Measurements from ENCODE around the gene PDHA1. TPM values are rescaled to one million over a fixed set of nuclear protein-coding genes. Genes with fewer than 3 reads are reported as not detected.

Gene PDHA1
- total RNA-seq, 1 donor from 2014 or later, result 75.3 TPM

DNA sequence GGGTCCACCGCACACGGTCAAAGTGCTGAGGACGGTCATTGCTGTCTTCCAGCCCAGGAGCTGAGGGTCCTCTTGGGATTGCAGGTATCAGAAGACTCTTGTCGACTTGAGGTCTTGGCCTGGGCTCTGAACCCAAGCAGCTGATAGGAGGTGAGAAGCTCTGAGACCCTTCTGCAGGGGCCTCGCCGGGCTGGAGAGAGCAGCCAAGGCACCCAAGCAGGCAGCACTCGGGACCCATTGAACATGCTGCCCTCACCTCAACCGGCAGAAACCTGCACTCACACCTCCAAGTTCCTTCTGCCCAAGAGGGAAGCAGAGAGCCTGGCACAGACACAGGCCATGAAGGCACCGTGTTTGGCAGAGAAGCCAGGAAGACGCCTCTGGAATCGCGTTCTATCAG, 34.1 kb downstream of the PDHA1 start:
- DNase-seq, result no peak

DNA sequence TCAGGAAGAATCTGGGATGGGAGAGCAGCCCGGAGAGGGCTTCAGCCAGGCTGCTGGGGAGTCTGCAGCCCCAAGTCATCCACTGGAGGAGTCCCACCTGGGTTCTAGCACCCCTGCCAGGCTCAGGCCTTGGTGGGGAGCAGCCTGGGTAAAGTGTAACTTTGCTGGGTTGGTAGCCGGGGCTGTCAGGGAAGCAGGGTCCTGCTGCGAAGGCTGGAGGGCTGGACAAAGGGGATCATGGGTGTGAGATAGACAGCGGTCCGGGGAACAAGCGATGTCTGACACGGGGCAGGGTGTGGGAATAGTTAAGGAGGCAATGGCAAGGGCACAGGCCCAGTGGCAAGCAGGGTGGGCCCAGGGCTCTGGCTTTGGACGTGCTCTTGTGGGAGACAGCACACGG, 37.6 kb downstream of the PDHA1 start:
- no peak for DNase-seq

DNA sequence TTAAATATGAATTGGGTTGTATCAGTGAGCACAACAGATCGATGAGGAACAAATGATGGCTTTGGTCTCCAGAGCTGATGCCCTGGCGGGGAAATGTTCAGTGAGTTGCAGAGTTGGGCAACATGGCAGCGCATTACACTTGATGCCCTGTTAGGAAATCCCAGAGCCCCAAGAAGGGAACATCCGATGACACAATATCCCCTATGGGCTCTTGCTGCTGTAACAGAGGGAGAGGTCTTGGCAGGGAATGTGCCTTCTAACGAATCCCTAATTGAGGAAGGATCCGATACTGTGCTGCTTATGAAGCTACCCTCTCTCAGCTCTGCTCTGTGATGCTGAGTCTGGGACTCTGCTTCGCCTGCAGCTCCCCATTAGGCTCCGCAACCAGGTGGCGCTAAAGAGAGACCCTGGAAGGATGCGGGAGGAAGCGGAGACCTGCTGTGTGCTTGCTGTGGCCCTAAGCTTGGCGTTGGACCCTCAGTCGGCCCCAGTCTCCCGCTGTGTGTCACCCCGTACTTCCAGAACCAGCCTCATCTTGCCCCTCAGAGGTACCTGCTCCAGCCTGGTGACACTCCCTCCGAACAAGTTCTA, 38.9 kb downstream of the PDHA1 start:
- DNase-seq, result no peak

DNA sequence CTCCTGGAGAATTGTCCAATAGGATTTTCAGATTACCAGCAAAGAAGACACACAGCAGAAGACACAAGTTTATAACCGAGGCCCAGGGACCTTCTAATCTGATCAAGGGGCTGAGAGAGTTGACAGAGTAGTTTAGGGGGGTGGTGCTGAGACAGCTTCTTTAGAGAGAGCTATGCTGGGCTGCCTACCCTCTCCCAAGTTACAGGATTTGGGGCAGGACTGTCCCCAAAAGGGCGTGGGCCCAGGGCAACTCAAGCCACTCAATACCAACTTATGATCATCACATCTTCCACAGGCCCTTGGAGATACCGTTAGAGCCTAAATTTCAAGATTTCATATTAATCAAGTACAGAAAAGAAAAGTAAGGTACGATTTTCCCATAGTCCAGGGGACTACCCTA, 43.0 kb downstream of the PDHA1 start:
- DNase-seq, result no peak

DNA sequence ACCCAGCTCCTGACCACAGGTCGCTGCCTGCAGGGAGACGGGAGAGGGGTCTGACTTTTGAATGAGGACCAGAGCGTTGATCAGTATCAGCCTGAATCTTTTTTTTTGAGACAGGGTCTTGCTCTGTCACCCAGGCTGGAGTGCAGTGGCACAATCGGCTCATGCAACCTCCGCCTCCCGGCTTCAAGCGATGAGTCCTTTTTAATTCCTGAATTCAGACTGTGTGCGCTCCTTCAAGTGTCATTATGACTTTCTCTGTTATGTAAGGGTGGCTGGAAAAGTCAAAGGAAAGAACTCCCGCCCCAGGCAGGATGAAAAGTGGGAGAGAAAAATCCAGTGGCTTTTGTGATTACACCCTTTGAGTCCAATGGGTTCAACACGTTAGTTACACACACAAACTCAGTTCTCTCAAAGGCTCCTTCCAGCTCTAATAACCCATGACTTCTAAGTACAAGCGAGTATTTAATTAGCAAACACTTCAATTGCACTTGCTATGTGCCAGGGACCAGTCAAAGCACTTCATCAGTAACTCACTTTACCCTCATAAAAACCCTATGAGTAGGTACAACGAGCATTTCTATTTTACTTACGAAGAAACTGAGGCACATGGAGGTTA, 44.4 kb downstream of the PDHA1 start:
- DNase-seq, result no peak

DNA sequence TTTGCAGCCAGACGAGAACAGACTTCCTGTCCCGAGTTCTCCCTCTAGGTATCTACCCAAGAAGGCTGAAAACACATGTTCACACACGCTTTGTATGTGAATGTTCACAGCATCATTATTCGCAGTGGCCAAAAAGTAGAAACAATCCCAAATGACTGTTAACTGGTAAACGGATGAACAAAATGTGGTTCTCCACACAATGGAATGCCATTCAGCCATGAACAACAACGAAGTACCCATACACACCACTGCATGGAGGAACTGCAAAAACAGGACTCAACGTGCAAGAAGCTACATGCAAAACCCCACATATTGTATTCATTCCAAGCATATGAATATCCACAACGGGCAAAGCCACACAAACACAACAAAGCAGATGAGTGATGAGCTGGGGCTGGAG, 45.0 kb downstream of the PDHA1 start:
- DNase-seq, result no peak

GRCh38 chrX:19389227-19389845, 45.6 kb downstream of the PDHA1 start:
- DNase-seq, result no peak

GRCh38 chrX:19392078-19392477, 48.4 kb downstream of the PDHA1 start:
- no peak for DNase-seq

DNA sequence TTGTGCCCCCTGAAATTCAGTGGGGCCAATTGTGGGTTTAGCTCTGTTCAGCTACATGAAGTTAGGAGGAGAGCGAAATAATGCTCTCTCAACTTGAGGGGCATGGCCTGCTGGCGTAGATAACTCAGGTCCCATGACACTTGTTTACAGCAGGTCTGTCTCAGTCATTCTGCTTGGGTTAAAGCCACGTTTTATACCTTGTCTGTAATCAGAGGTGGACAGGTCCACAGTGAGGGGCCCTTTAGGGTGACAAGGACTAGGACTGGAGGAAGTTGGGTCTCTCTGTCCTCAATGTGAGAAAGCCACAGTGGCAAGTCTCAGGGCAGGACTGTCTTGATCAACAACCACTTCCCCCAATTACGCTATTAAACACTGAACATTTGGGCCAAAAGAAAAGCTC, 49.0 kb downstream of the PDHA1 start:
- no peak for DNase-seq

GRCh38 chrX:19403696-19404095, 60.0 kb downstream of the PDHA1 start:
- no peak for DNase-seq

GRCh38 chrX:19410259-19410658, 66.5 kb downstream of the PDHA1 start:
- DNase-seq, result no peak

Small RNA genes within 50 kb of the gene (small RNA-seq; reads per million reads assigned to genes)
- not detected for gene RF00019

Other genes with a start within 250 kb of the PDHA1 start
- gene ADGRG2, start 221.5 kb upstream of the PDHA1 start, total RNA-seq, result 6.6 TPM
- 1.4 TPM for gene MAP3K15, start 171.6 kb downstream of the PDHA1 start, total RNA-seq

Measured in occipital lobe (tissue), 3 donors.